SH-SY5Y (cell line): Measurements from ENCODE around the gene KRTCAP3.

Experiments used
- GATA2 ChIP-seq: IDR thresholded peaks from 2 replicates; pipeline ENCODE4 v1.6.1; 2011; ENCODE audit warnings: mild to moderate bottlenecking, low read depth, low read length
- GATA3 ChIP-seq: IDR thresholded peaks from 2 replicates; pipeline ENCODE4 v1.6.1; 2011; ENCODE audit warnings: low read depth, mild to moderate bottlenecking, low read length, moderate library complexity

DNA sequence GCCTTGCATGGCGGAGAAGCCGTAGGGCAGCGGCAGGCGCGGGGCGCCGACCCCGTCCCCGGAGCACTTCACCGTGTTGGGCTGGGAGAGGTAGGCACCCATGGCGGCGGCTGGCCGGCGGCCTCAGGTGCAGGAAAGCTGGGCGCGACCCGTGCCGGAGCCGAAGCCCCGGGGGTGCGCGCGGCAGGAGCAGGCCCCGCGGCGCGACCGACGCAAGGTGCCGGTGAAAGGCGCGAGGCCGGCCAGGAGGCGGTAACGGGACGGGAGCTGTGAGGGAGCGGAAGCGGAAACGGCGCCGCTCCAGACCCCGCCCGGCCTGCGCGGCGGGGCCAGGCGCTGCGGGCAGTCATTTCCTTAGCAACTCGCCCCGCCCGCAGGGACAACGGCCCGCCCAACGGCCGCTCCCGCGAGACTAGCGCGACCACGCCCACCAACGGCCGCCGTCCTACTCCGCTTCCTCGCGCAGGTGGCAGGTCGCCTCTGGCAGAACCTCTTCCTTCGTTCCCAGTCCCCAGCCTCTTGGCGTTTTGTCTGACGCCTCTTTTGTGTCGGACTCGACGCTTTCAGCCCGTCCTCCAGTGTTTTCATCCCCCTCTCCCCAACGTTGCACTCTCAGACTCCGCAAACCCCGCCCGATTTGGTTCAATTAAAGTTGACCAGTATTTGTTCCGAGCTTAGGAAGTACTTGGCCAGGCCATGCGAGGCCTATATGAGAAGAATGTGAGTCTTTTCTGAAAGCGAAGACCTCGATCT is 32.7 kb upstream of the KRTCAP3 start, which contains the start of gene PPM1G:
- TF ChIP-seq GATA3, result no peak
- TF ChIP-seq GATA2, result no peak
